GM23338 (cell line): ENCODE data around the gene ABL1. TPM values are rescaled to one million over a fixed set of nuclear protein-coding genes. Genes with fewer than 3 reads are reported as not detected.

Experiments
- ATAC-seq: fragments of 200-7000 bp; cut with Tn5 transposase; 3 replicates; pipeline ENCODE4 v1.9.1; 2020
- DNase-seq: peaks from one replicate; pipeline ENCODE4 v3.0.0-alpha.2; 2015; ENCODE audit warnings: low spot score
- H2AFZ ChIP-seq: fragments of 200-600 bp; sonication (generic); 2 replicates; pipeline ENCODE4 v1.8.0; 2016; ENCODE audit warnings: antibody characterized with exemption, mild to moderate bottlenecking, moderate library complexity
- H3F3A ChIP-seq: fragments of 200-600 bp; sonication (generic); replicated peaks from 2 replicates; pipeline ENCODE4 v1.8.0; 2017; ENCODE audit warnings: antibody characterized with exemption, mixed run types, low read depth
- H3K27ac ChIP-seq: fragments of 200-600 bp; sonication (generic); 2 replicates; pipeline ENCODE4 v1.6.1; 2016; ENCODE audit warnings: low read depth
- H3K27me3 ChIP-seq: fragments of 200-600 bp; sonication (generic); 2 replicates; pipeline ENCODE4 v1.8.0; 2016; ENCODE audit warnings: mild to moderate bottlenecking, mixed run types, moderate library complexity; ENCODE audit not compliant: insufficient read depth
- H3K36me3 ChIP-seq: fragments of 200-600 bp; sonication (generic); 2 replicates; pipeline ENCODE4 v1.8.0; 2016; ENCODE audit warnings: mild to moderate bottlenecking; ENCODE audit not compliant: insufficient read depth
- H3K4me1 ChIP-seq: fragments of 200-600 bp; sonication (generic); 2 replicates; pipeline ENCODE4 v1.8.0; 2016; ENCODE audit warnings: mild to moderate bottlenecking, moderate library complexity; ENCODE audit not compliant: insufficient read depth
- H3K4me2 ChIP-seq: fragments of 200-600 bp; sonication (generic); 2 replicates; pipeline ENCODE4 v1.7.1; 2017; ENCODE audit warnings: mixed run types
- H3K4me3 ChIP-seq: fragments of 200-600 bp; sonication (generic); 2 replicates; pipeline ENCODE4 v1.6.1; 2016; ENCODE audit warnings: mixed run types
- H3K79me2 ChIP-seq: fragments of 200-600 bp; sonication (generic); replicated peaks from 2 replicates; pipeline ENCODE4 v1.8.0; 2017; ENCODE audit warnings: mild to moderate bottlenecking; ENCODE audit not compliant: insufficient read depth
- H3K9me2 ChIP-seq: fragments of 200-600 bp; sonication (generic); 2 replicates; pipeline ENCODE4 v1.8.0; 2017; ENCODE audit not compliant: insufficient read depth
- H4K20me1 ChIP-seq: fragments of 200-600 bp; sonication (generic); replicated peaks from 2 replicates; pipeline ENCODE4 v1.8.0; 2017; ENCODE audit warnings: mild to moderate bottlenecking; ENCODE audit not compliant: insufficient read depth
- H3K27ac Mint-ChIP-seq: 2 replicates; pipeline ENCODE4 v1.8.0; 2020; ENCODE audit warnings: inconsistent platforms, mild to moderate bottlenecking, moderate library complexity, mixed read lengths
- H3K27me3 Mint-ChIP-seq: 3 replicates; pipeline ENCODE4 v1.8.0; 2022; ENCODE audit warnings: low read depth, mild to moderate bottlenecking, moderate library complexity, mixed read lengths, inconsistent platforms; ENCODE audit not compliant: insufficient read depth, poor library complexity
- H3K36me3 Mint-ChIP-seq: 3 replicates; pipeline ENCODE4 v1.8.0; 2021; ENCODE audit warnings: low read depth, mild to moderate bottlenecking, inconsistent platforms, moderate library complexity, mixed read lengths
- H3K4me1 Mint-ChIP-seq: 3 replicates; pipeline ENCODE4 v1.8.0; 2020; ENCODE audit warnings: mild to moderate bottlenecking, inconsistent platforms, mixed read lengths
- H3K4me3 Mint-ChIP-seq: 3 replicates; pipeline ENCODE4 v1.8.0; 2021; ENCODE audit warnings: moderate library complexity, mild to moderate bottlenecking, inconsistent platforms, mixed read lengths
- H3K9me3 Mint-ChIP-seq: 3 replicates; pipeline ENCODE4 v1.8.0; 2020; ENCODE audit warnings: moderate library complexity, mild to moderate bottlenecking, inconsistent platforms, mixed read lengths
- EZH2 ChIP-seq: fragments of 200-600 bp; sonication (generic); IDR thresholded peaks from one replicate; pipeline ENCODE4 v1.8.0; 2017; ENCODE audit warnings: antibody characterized with exemption, mild to moderate bottlenecking, low read depth; ENCODE audit not compliant: unreplicated experiment
- ZNF331 ChIP-seq: fragments of 250-450 bp; sonication (Bioruptor Pico); IDR thresholded peaks from 2 replicates; pipeline ENCODE4 v1.5.0; 2020; ENCODE audit warnings: low read depth, mild to moderate bottlenecking, moderate library complexity
- ZNF462 ChIP-seq: fragments of 250-450 bp; sonication (Bioruptor Pico); IDR thresholded peaks from 2 replicates; pipeline ENCODE4 v1.5.0; 2020; ENCODE audit warnings: mild to moderate bottlenecking, moderate library complexity
- polyA plus RNA-seq: library from polyadenylated mRNA; unstranded; fragments of >200 nt; fragmentation: Nextera tagmentation; extraction: Ambion mirVana; gene quantifications from 2 replicates; pipeline ENCODE4 v1.2.1, GENCODE V29; 2016
- total RNA-seq: library from RNA; depleted of rRNA; stranded (reverse); fragments of >200 nt; shearing (Covaris generic); gene quantifications from 2 replicates; pipeline ENCODE4 v1.2.3, GENCODE V29; 2014

The ABL1 gene
- total and polyA plus RNA-seq, 2 experiments from 2014 or later: 20.7 to 85.1 TPM

DNA sequence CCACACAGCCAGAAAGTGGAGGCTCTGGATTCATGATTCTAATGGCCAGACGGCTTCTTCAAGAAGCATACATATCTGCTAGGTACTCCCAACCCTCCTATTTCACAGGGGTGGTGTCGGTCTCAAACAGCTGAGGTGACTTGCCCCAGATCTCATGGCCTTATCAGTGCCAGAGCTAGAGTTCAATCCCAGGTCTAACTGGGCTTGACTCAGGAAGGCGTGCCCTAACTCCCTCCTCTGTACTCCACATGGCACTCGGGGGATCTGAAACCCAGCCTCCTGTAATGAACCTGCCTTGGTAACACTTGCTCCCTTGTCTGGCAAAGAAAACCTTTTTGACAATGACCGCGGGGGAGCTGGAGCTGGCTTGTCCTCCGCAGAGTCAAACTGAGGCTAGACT lies 59.5 kb downstream of the ABL1 start (continued):
- TF ChIP-seq ZNF462 (CRISPR knock-in tag): no peak

GRCh38 chr9:130895038-130895437 lies 60.0 kb downstream of the ABL1 start:
- Mint-ChIP-seq H3K27ac (no peak overlapping the region), H3K4me3 (no peak overlapping the region), H3K36me3 (no peaks in the 10 kb centered on the region; the same call in 2 of the 3 replicates), H3K9me3 (no peaks in the 10 kb centered on the region), H3K27me3 (peaks cover 16% of the 10 kb centered on the region), H3K4me1 (no peaks in the 10 kb centered on the region; the same call in 2 of the 3 replicates)
- Histone ChIP-seq H3K4me2 (no peak overlapping the region), H3K4me3 (no peak overlapping the region), H4K20me1 (no peaks in the 10 kb centered on the region; the same call in 1 of the 2 replicates), H3F3A (no peaks in the 10 kb centered on the region), H3K27ac (0 out of 2 replicates have a peak overlapping the region, but pooled peaks have one; percentile 63), H3K27me3 (no peaks in the 10 kb centered on the region), H3K4me1 (no peaks in the 10 kb centered on the region), H3K9me2 (no peaks in the 10 kb centered on the region), H3K79me2 (no peaks in the 10 kb centered on the region), H2AFZ (no peak overlapping the region), H3K36me3 (no peaks in the 10 kb centered on the region)
- no peak for TF ChIP-seq EZH2
- no peak for DNase-seq
- no peak for ATAC-seq

- H2AFZ ChIP-seq: no peak overlapping the region
- DNase-seq (peak; percentile 62), ATAC-seq (peak; percentile 22)
- H3K27me3 ChIP-seq: no peaks in the 10 kb centered on the region
- no peaks in the 10 kb centered on the region for H3K79me2 ChIP-seq
- H4K20me1 ChIP-seq: no peaks in the 10 kb centered on the region; the same call in 1 of the 2 replicates
- Mint-ChIP-seq H3K4me1 (no peaks in the 10 kb centered on the region; the same call in 2 of the 3 replicates), H3K9me3 (no peaks in the 10 kb centered on the region), H3K27ac (no peak overlapping the region), H3K4me3 (no peak overlapping the region), H3K36me3 (no peaks in the 10 kb centered on the region; the same call in 2 of the 3 replicates), H3K27me3 (peaks cover 20% of the 10 kb centered on the region)
- H3F3A ChIP-seq: no peaks in the 10 kb centered on the region
- no peak overlapping the region for H3K4me2 ChIP-seq
- 0 out of 2 replicates have a peak overlapping the region, but pooled peaks have one; percentile 63 for H3K27ac ChIP-seq
- H3K36me3 ChIP-seq: no peaks in the 10 kb centered on the region
- H3K4me3 ChIP-seq: no peak overlapping the region
- no peaks in the 10 kb centered on the region for H3K9me2 ChIP-seq
- H3K4me1 ChIP-seq: no peaks in the 10 kb centered on the region
- TF ChIP-seq ZNF331: no peak
These were observed 60.6 kb downstream of the ABL1 start for GRCh38 chr9:130895481-130896232.
